OCI-LY1 (cell line): Measurements from ENCODE around the gene DUSP22.

Experiments used
- H2AFZ ChIP-seq: fragments of 200-600 bp; sonication (generic), shearing (Covaris generic); 2 replicates; pipeline ENCODE4 v1.6.0; 2014; ENCODE audit warnings: antibody characterized with exemption, mild to moderate bottlenecking, low read length
- H3F3A ChIP-seq: fragments of 200-600 bp; sonication (generic), shearing (Covaris generic); 2 replicates; pipeline ENCODE4 v1.6.0; 2014; ENCODE audit warnings: mild to moderate bottlenecking, antibody characterized with exemption, low read length, moderate library complexity; ENCODE audit not compliant: insufficient read depth
- H3K27ac ChIP-seq: fragments of 200-600 bp; sonication (generic); 2 replicates; pipeline ENCODE4 v1.5.1; 2014; ENCODE audit warnings: low read length, mixed run types, mild to moderate bottlenecking, low read depth; ENCODE audit not compliant: poor library complexity, severe bottlenecking
- H3K27me3 ChIP-seq: fragments of 200-600 bp; sonication (generic); 2 replicates; pipeline ENCODE4 v1.6.0; 2014; ENCODE audit warnings: antibody characterized with exemption, mild to moderate bottlenecking, low read length, moderate library complexity; ENCODE audit not compliant: insufficient read depth
- H3K36me3 ChIP-seq: fragments of 200-600 bp; sonication (generic); 2 replicates; pipeline ENCODE4 v1.6.1; 2014; ENCODE audit warnings: mild to moderate bottlenecking, antibody characterized with exemption, low read length, moderate library complexity, mixed read lengths; ENCODE audit not compliant: insufficient read depth
- H3K4me1 ChIP-seq: fragments of 200-600 bp; sonication (generic); 2 replicates; pipeline ENCODE4 v1.5.1; 2014; ENCODE audit warnings: mild to moderate bottlenecking, low read length, moderate library complexity; ENCODE audit not compliant: insufficient read depth, severe bottlenecking
- H3K4me2 ChIP-seq: fragments of 200-600 bp; sonication (generic), shearing (Covaris generic); 2 replicates; pipeline ENCODE4 v1.6.1; 2014; ENCODE audit warnings: low read length
- H3K4me3 ChIP-seq: fragments of 200-600 bp; sonication (generic); 2 replicates; pipeline ENCODE4 v1.5.1; 2014; ENCODE audit warnings: low read length, low read depth, mild to moderate bottlenecking, mixed read lengths; ENCODE audit not compliant: poor library complexity, severe bottlenecking
- H3K79me2 ChIP-seq: fragments of 200-600 bp; shearing (Covaris generic); 2 replicates; pipeline ENCODE4 v1.6.1; 2016; ENCODE audit warnings: mixed run types, low read length, mixed read lengths; ENCODE audit not compliant: insufficient read depth
- H3K9ac ChIP-seq: fragments of 200-600 bp; sonication (generic), shearing (Covaris generic); 2 replicates; pipeline ENCODE4 v1.6.1; 2014; ENCODE audit warnings: mild to moderate bottlenecking, low read length, mixed read lengths
- H3K9me2 ChIP-seq: fragments of 200-600 bp; sonication (generic), shearing (Covaris generic); 2 replicates; pipeline ENCODE4 v1.6.1; 2014; ENCODE audit warnings: low read depth, mild to moderate bottlenecking, low read length, mixed read lengths
- H3K9me3 ChIP-seq: fragments of 200-600 bp; shearing (Covaris generic); 2 replicates; pipeline ENCODE4 v1.6.1; 2014; ENCODE audit warnings: low read length, mixed read lengths
- H4K20me1 ChIP-seq: fragments of 200-600 bp; sonication (generic), shearing (Covaris generic); 2 replicates; pipeline ENCODE4 v1.6.0; 2016; ENCODE audit warnings: mild to moderate bottlenecking, low read length; ENCODE audit not compliant: insufficient read depth
- EZH2 ChIP-seq: fragments of 200-600 bp; sonication (generic), shearing (Covaris generic); IDR thresholded peaks from 2 replicates; pipeline ENCODE4 v1.8.0; 2017; ENCODE audit warnings: borderline replicate concordance, mixed run types, mild to moderate bottlenecking, antibody characterized with exemption, low read length, moderate library complexity, mixed read lengths
- TF ChIP-seq, protein P1 (sequence below): fragments of 200-600 bp; sonication (generic), shearing (Covaris generic); IDR thresholded peaks from 2 replicates; pipeline ENCODE4 v1.5.1; 2017; ENCODE audit warnings: mild to moderate bottlenecking, antibody characterized with exemption, low read length, moderate library complexity, mixed read lengths

DUSP22 gene

DNA sequence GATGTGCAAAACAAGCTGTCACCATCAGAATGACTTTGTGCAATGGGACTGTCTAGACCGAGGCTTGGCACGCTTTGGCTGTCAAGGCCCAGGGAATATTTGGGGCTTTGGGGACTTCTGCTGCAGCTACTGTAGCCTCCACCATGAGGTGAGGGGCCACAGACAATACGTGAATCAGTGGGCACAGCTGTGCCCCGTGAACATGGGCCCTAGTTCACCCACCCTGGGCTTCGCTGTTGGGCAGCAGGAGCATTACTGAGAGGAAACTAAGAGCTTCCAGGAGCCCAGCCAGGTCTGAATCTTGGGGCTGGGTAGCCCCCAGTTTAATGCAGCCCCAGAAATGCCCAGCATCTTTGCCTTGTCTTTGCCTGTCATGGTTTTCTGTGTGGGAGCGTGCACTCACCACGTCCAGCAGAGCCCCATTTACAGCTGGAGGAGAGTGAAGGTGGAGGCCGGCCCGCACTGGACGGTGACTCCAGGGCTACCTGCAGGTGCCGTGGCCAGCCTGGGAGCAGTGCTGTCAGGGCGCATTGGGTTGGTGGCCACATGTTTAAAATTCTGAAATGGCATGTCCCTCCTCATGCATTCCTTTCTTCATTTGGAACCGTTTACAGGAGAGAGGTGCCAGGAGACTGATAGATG, 34.7 kb downstream of the DUSP22 start:
- Histone ChIP-seq H3K36me3 (no peaks in the 10 kb centered on the region), H3K4me1 (peaks cover 13% of the 10 kb centered on the region), H3K27ac (no peak overlapping the region), H3K79me2 (no peaks in the 10 kb centered on the region), H3F3A (no peaks in the 10 kb centered on the region), H2AFZ (no peak overlapping the region), H3K9me2 (no peaks in the 10 kb centered on the region), H3K4me3 (no peak overlapping the region), H3K4me2 (no peak overlapping the region), H3K27me3 (no peaks in the 10 kb centered on the region; the same call in 1 of the 2 replicates), H4K20me1 (no peaks in the 10 kb centered on the region), H3K9ac (no peak overlapping the region), H3K9me3 (no peaks in the 10 kb centered on the region)
- no peak for TF ChIP-seq EZH2
- TF ChIP-seq, protein P1, sequence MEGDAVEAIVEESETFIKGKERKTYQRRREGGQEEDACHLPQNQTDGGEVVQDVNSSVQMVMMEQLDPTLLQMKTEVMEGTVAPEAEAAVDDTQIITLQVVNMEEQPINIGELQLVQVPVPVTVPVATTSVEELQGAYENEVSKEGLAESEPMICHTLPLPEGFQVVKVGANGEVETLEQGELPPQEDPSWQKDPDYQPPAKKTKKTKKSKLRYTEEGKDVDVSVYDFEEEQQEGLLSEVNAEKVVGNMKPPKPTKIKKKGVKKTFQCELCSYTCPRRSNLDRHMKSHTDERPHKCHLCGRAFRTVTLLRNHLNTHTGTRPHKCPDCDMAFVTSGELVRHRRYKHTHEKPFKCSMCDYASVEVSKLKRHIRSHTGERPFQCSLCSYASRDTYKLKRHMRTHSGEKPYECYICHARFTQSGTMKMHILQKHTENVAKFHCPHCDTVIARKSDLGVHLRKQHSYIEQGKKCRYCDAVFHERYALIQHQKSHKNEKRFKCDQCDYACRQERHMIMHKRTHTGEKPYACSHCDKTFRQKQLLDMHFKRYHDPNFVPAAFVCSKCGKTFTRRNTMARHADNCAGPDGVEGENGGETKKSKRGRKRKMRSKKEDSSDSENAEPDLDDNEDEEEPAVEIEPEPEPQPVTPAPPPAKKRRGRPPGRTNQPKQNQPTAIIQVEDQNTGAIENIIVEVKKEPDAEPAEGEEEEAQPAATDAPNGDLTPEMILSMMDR: no peak

DNA sequence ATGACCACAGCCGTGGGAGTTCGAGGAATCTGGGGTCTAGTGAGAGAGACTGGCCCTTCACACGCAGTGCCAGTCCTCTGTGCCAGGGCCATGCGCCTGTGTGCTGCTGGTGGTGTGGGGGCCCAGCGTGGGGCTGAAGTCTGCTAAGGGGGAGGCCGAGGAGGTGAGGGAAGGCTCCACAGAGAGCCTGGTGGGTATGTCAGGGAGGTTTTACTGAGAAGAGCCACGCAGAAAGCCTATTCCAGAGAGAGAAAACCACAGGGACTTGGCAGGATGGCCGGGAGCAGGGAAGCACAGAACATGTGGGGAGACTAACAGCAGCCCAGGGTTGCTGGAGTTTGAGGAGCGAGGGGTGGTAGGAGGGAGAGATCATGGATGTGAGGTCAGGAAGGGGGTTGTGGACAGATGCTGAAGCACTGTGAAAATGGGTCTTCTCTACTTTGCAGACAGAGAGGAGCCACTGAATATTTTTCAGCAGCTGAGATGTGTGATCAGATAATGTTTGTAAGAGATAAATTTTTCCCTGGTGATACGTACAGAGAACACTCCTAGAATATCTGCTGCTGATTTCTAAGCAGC, 35.3 kb downstream of the DUSP22 start:
- Histone ChIP-seq H3K79me2 (no peaks in the 10 kb centered on the region), H3K4me1 (peaks cover 13% of the 10 kb centered on the region)

DNA sequence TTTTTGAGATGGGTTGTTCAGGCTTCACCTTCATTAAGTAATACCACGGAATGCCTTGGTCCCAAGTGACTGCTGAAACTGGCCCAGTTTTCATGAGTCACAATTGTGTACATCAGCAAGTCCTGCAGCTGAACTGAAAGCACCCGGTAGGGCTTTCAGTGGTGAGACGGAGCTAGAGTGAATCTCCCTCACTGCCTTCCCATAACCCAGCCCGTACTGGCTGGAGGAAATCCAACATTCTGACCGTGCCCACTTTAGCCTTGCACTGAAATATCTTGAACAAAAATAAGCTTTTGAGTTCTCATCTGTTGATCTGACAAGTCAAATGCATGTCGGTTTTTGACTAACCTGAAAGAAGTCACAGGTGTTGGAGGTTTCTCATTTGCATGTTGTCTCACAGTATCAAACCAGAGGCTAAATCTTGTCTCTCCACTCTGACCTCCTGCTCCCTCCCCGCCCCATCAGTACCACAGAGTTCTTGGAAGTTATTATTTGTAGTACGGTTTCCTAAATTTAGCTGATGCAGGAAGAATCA, 35.9 kb downstream of the DUSP22 start:
- Histone ChIP-seq H3K4me1 (peaks cover 13% of the 10 kb centered on the region), H3K36me3 (no peaks in the 10 kb centered on the region), H3K9ac (no peak overlapping the region), H4K20me1 (no peaks in the 10 kb centered on the region), H2AFZ (no peak overlapping the region), H3K27ac (no peak overlapping the region), H3F3A (no peaks in the 10 kb centered on the region), H3K9me3 (no peaks in the 10 kb centered on the region), H3K4me2 (peak overlapping the region; percentile 44), H3K79me2 (no peaks in the 10 kb centered on the region), H3K27me3 (no peaks in the 10 kb centered on the region; the same call in 1 of the 2 replicates), H3K9me2 (no peaks in the 10 kb centered on the region), H3K4me3 (no peak overlapping the region)
- no peak for TF ChIP-seq EZH2
- TF ChIP-seq, protein P1: no peak

More for the DNA sequence above, 35.3 kb downstream of the DUSP22 start:
- H3K27ac ChIP-seq: no peak overlapping the region
- H3K9ac ChIP-seq: no peak overlapping the region
- TF ChIP-seq, protein P1: no peak
- no peak for TF ChIP-seq EZH2
- no peaks in the 10 kb centered on the region for H3K36me3 ChIP-seq
- H2AFZ ChIP-seq: no peak overlapping the region
- H3K9me2 ChIP-seq: no peaks in the 10 kb centered on the region
- H3K27me3 ChIP-seq: no peaks in the 10 kb centered on the region; the same call in 1 of the 2 replicates
- no peak overlapping the region for H3K4me3 ChIP-seq
- no peaks in the 10 kb centered on the region for H3K9me3 ChIP-seq
- no peaks in the 10 kb centered on the region for H4K20me1 ChIP-seq
- no peaks in the 10 kb centered on the region for H3F3A ChIP-seq
- peak overlapping the region; percentile 44 for H3K4me2 ChIP-seq
